B cell (primary cell): Measurements from ENCODE around the gene B9D2. TPM values are rescaled to one million over a fixed set of nuclear protein-coding genes. Genes with fewer than 3 reads are reported as not detected.

Source experiments
- ATAC-seq: fragments of 200-7000 bp; cut with Tn5 transposase; one replicate; pipeline ENCODE4 v1.10.0; 2021; ENCODE audit warnings: low read depth, mild to moderate bottlenecking, moderate number of reproducible peaks, moderate library complexity
- CTCF ChIA-PET: fragments of 350-600 bp; sonication (Branson Sonifier 250); formaldehyde crosslinking; loops from one replicate; lab custom pipeline; 2021; ENCODE audit warnings: antibody characterized with exemption, inconsistent platforms; lab: Charles Lee
- POLR2A ChIA-PET: fragments of 350-600 bp; sonication (Branson Sonifier 250); formaldehyde crosslinking; loops from one replicate; lab custom pipeline; 2021; ENCODE audit warnings: antibody characterized with exemption; lab: Charles Lee
- DNase-seq: peaks from one replicate; pipeline ENCODE4 v3.0.0; 2013
- H2AFZ ChIP-seq: 2 replicates; pipeline ENCODE4 v1.6.1; 2012; ENCODE audit warnings: mild to moderate bottlenecking, low read depth, low read length; ENCODE audit not compliant: insufficient read depth, poor library complexity, severe bottlenecking
- H3K27ac ChIP-seq, 2 donors: 1 replicate in 1 of 2; 2 replicates in 1 of 2; pipeline ENCODE4 v1.5.1; 2012 to 2013; ENCODE audit warnings: low read length in 2 of 2, mild to moderate bottlenecking in 2 of 2, moderate library complexity in 1 of 2
- H3K27me3 ChIP-seq, 4 experiments: fragments of 200-600 bp in 1 of 4; sonication (generic) in 1 of 4; replicated peaks in 1 of 4; 1 replicate in 2 of 4; 2 replicates in 2 of 4; pipeline versions ENCODE4 v1.6.1 to v1.7.0; 2013 to 2016; ENCODE audit warnings: low read length in 3 of 4, mild to moderate bottlenecking in 2 of 4, mixed read lengths in 1 of 4, moderate library complexity in 1 of 4; ENCODE audit not compliant: insufficient read depth in 4 of 4, control insufficient read depth in 3 of 4; ENCODE audit errors: control extremely low read depth in 1 of 4
- H3K36me3 ChIP-seq, 2 experiments: replicated peaks in 1 of 2; 1 replicate in 1 of 2; 2 replicates in 1 of 2; pipeline versions ENCODE4 v1.6.1 to v1.7.1; 2013; ENCODE audit warnings: low read length in 1 of 2; ENCODE audit not compliant: insufficient read depth in 2 of 2, control insufficient read depth in 1 of 2; ENCODE audit errors: control extremely low read depth in 1 of 2, extremely low read depth in 1 of 2
- H3K4me1 ChIP-seq, 2 donors: fragments of 200-600 bp in 1 of 2; sonication (generic) in 1 of 2; 1 replicate in 1 of 2; 2 replicates in 1 of 2; pipeline versions ENCODE4 v1.5.1 to v1.6.1; 2013 to 2017; ENCODE audit warnings: low read length in 2 of 2; ENCODE audit not compliant: control insufficient read depth in 2 of 2, insufficient read depth in 2 of 2
- H3K4me2 ChIP-seq: replicated peaks from 2 replicates; pipeline ENCODE3; 2012; ENCODE audit warnings: mild to moderate bottlenecking, low read depth, low read length; ENCODE audit not compliant: poor library complexity, severe bottlenecking
- H3K4me3 ChIP-seq, 5 experiments: fragments of 200-600 bp in 1 of 5; sonication (generic) in 1 of 5; 1 replicate in 3 of 5; 2 replicates in 2 of 5; pipeline versions ENCODE4 v1.5.1 to v1.7.0; 2011 to 2016; ENCODE audit warnings: low read length in 4 of 5, mild to moderate bottlenecking in 4 of 5, low read depth in 2 of 5, control low read depth in 1 of 5, moderate library complexity in 1 of 5; ENCODE audit not compliant: insufficient read depth in 1 of 5; ENCODE audit errors: control extremely low read depth in 1 of 5, extremely low read depth in 1 of 5
- H3K79me2 ChIP-seq: fragments of 200-600 bp; sonication (generic); one replicate; pipeline ENCODE4 v1.6.0; 2016; ENCODE audit warnings: low read length; ENCODE audit not compliant: control insufficient read depth, insufficient read depth
- H3K9ac ChIP-seq: fragments of 200-600 bp; sonication (generic); 2 replicates; pipeline ENCODE4 v1.6.1; 2017; ENCODE audit warnings: mild to moderate bottlenecking, low read length, moderate library complexity
- H3K9me3 ChIP-seq, 3 donors: one replicate each; pipeline versions ENCODE4 v1.6.1 to v1.7.1; 2013; ENCODE audit warnings: low read length in 2 of 3; ENCODE audit not compliant: control insufficient read depth in 2 of 3, insufficient read depth in 1 of 3; ENCODE audit errors: control extremely low read depth in 1 of 3
- H4K20me1 ChIP-seq: 2 replicates; pipeline ENCODE4 v1.6.0; 2012; ENCODE audit warnings: mild to moderate bottlenecking, low read length; ENCODE audit not compliant: insufficient read depth, control insufficient read depth, poor library complexity, severe bottlenecking
- H3K27ac Mint-ChIP-seq: one replicate; pipeline ENCODE4 v1.8.0; 2021; ENCODE audit warnings: mixed read lengths
- H3K27me3 Mint-ChIP-seq: one replicate; pipeline ENCODE4 v1.8.0; 2021; ENCODE audit warnings: mixed read lengths
- H3K4me1 Mint-ChIP-seq: one replicate; pipeline ENCODE4 v1.8.0; 2021; ENCODE audit warnings: mixed read lengths
- H3K4me3 Mint-ChIP-seq: one replicate; pipeline ENCODE4 v1.8.0; 2021; ENCODE audit warnings: mixed read lengths
- H3K9me3 Mint-ChIP-seq: one replicate; pipeline ENCODE4 v1.8.0; 2022; ENCODE audit warnings: mixed read lengths; ENCODE audit not compliant: insufficient read depth
- CTCF ChIP-seq: fragments of 200-600 bp; IDR thresholded peaks from one replicate; pipeline ENCODE4 v1.8.0; 2022; ENCODE audit warnings: antibody characterized with exemption, mild to moderate bottlenecking
- EZH2 ChIP-seq: IDR thresholded peaks from 2 replicates; pipeline ENCODE4 v1.6.1; 2012; ENCODE audit warnings: borderline replicate concordance, low read depth, mild to moderate bottlenecking, moderate library complexity, low read length; ENCODE audit not compliant: insufficient read depth, poor library complexity, severe bottlenecking
- WGBS: methylation state at CpG from one replicate; pipeline ENCODE4 v1.1.5; 2013; ENCODE audit warnings: missing lambda C conversion rate; ENCODE audit not compliant: insufficient coverage; 5-methylcytosine and 5-hydroxymethylcytosine counted together
- intact Hi-C: fragments of 100-400 bp; cut with micrococcal nuclease; formaldehyde crosslinking; loops from one replicate; pipeline ENCODE4 v1.10.0; 2022
- polyA plus RNA-seq: library from polyadenylated mRNA; depleted of rRNA; stranded (reverse); fragments of >200 nt; gene quantifications from 2 replicates; pipeline ENCODE4 v1.2.3, GENCODE V29; 2012
- total RNA-seq, 2 donors: library from RNA; stranded (reverse); fragments of 120-200 nt in 1 of 2; gene quantifications; 1 replicate in 1 of 2; 2 replicates in 1 of 2; pipeline versions ENCODE4 v1.2.3 to v1.2.4, GENCODE V29; 2013 to 2022

The B9D2 gene
- total and polyA plus RNA-seq, 2 donors (not counting 1 experiment from before 2014, with no cell fraction given), result 9.9 to 17.5 TPM

GRCh38 chr19:41391618-41392017 lies 27.7 kb upstream of the B9D2 start:
- Mint-ChIP-seq H3K27me3 (no peaks in the 10 kb centered on the region), H3K4me3 (no peak overlapping the region), H3K27ac (no peak overlapping the region), H3K9me3 (no peaks in the 10 kb centered on the region), H3K4me1 (peaks cover 13% of the 10 kb centered on the region)
- H4K20me1 ChIP-seq, result no peaks in the 10 kb centered on the region
- TF ChIP-seq CTCF (no peak), EZH2 (no peak)
- no peak overlapping the region for H3K27ac ChIP-seq
- H3K4me3 ChIP-seq, result no peak overlapping the region
- DNase-seq (no peak), ATAC-seq (no peak)
- no peak overlapping the region for H2AFZ ChIP-seq
- peaks cover 12 to 15% of the 10 kb centered on the region in 2 donors for H3K4me1 ChIP-seq
- intact Hi-C loops, result no loop called here
- no peaks in the 10 kb centered on the region for H3K27me3 ChIP-seq
- 86% methylated on average over 2 of the region's 11 CpGs for WGBS
- ChIA-PET CTCF (no interaction called here), POLR2A (no interaction called here)
- H3K9ac ChIP-seq, result no peak overlapping the region
- H3K79me2 ChIP-seq, result peaks cover 29% of the 10 kb centered on the region
- no peaks in the 10 kb centered on the region for H3K9me3 ChIP-seq
- no peak overlapping the region for H3K4me2 ChIP-seq
- peaks cover 0 to 49% of the 10 kb centered on the region in 2 experiments for H3K36me3 ChIP-seq

- Mint-ChIP-seq H3K4me1 (no peaks in the 10 kb centered on the region), H3K4me3 (no peak overlapping the region), H3K27ac (no peak overlapping the region), H3K27me3 (no peaks in the 10 kb centered on the region), H3K9me3 (no peaks in the 10 kb centered on the region)
- WGBS, result 99% methylated on average over 11 of the region's 13 CpGs
- peaks cover 0 to 43% of the 10 kb centered on the region in 2 experiments for H3K36me3 ChIP-seq
- H3K27ac ChIP-seq, result no peak overlapping the region
- H3K4me2 ChIP-seq, result no peak overlapping the region
- H3K27me3 ChIP-seq, result no peaks in the 10 kb centered on the region
- DNase-seq (no peak), ATAC-seq (no peak)
- TF ChIP-seq CTCF, result no peak
- no peak for TF ChIP-seq EZH2
- no peak overlapping the region for H2AFZ ChIP-seq
- no peaks in the 10 kb centered on the region for H3K9me3 ChIP-seq
- POLR2A ChIA-PET, result no interaction called here
- H3K4me3 ChIP-seq, result no peak overlapping the region
- H4K20me1 ChIP-seq, result no peaks in the 10 kb centered on the region
- intact Hi-C loops, result no loop called here
- no peak overlapping the region for H3K9ac ChIP-seq
- no peaks in the 10 kb centered on the region for H3K79me2 ChIP-seq
- CTCF ChIA-PET, result interaction anchor here (0.5 to 0.6 kb wide), 2 partner anchors 62 to 131 kb away, joined by 3 read pairs; no protein-coding TSS in a partner anchor
- H3K4me1 ChIP-seq, result no peaks in the 10 kb centered on the region
Measured at GRCh38 chr19:41386442-41386841, 22.5 kb upstream of the B9D2 start.
